ENCODE measurements around the gene TLCD1. TPM values are rescaled to one million over a fixed set of nuclear protein-coding genes. Genes with fewer than 3 reads are reported as not detected.
"Not testable (repeated sequence)": the region's sequence is repeated elsewhere in the genome, so short reads cannot be mapped to it uniquely, and the experiment has no call there.

TLCD1 gene
- total RNA-seq, 1 donor from 2014 or later: 12.5 TPM

DNA sequence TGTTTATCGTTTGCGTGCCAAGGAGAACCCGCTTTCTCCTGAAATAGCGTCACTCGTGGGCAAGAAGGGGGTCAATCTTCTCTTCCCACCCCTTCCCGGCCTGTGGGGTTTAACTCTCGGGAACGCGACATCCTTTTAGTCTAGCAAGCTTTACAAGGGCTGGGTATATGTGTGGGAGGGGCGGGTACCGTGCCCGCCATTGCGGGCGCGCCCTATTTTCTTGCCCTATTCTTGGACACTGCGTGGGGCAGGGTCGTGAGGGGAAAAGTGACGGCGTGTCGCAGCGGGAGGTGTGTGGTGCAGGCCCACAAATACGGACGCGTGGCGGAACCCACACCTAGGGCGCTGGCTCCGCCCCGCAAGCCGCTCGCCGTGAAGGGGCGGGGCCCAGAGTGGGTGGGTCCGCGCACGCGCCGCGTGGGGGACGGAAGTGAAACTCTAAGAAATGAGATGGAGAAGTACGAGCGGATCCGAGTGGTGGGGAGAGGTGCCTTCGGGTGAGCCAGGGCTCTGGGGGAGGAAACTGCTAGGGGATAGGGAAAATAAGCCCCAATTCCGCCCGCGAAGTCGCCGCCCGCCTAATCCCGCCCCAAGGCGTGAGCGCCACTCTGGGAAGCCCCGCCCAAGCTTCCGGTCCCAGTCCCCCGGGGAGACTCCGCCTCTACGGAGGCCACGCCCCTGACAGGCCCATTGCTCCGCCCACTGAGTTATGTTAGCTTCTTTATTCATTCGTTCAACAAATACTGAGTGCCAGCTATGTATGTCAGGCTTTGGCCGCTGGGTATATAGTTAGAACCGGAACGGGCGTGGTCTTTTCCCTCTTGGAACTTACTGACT lies 2.5 kb upstream of the TLCD1 start, which contains the start of gene NEK8:
NEK8 (plus strand) TSS at position 425 of the 837 bp plus-strand sequence; CDS start at position 451, 26 bp downstream.
- intact Hi-C loops (cut with micrococcal nuclease): loop anchor here (1.0 to 10.0 kb wide), 8 partner anchors 9 to 839 kb away; partner anchors contain the start of genes ABHD15, NUFIP2, RPL23A and TP53I13
- peak within 1 kb of the TSS; percentile 100 for H3K27ac Mint-ChIP-seq

DNA sequence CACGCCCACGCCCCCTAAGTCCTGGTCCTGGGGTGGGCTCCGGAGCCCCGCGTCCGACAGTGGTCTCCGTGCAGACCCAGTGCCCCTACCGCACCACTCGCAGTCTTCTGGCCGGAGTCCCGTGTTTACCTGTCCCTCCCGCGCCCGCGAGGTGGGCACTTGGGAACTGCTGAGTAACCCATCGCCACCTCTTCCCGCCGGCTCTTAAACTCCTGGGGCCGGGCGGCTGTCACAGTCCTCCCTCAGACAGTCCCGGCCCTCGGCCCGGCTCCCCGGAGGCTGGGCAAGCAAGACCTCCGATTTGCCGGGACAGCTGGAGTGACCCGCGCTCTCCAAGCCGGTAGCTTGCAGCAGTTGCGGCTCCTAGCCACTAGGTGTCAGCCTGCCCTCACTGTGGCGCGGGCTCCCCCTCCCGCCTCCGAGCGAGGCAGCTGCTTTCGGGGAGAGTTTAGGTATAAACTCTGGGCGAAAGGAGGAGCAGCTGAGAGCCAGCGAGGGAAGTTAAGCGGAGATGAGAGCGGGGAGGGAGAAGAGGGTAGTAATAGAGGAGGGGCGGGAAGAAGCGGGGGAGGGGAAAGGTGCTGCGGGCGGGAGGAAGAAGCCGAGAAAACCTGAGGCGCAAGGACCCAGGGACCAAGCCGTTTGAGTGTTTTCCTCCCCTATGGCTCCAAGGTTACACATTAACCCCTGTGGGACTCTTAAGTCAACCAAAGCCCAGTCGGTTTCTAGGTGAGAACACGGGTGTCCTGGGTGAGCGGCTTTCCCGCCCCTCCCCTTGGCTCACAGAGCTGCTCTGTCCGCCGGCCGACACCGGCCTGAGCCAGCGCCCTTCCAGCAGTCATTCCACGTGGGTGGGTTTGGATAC lies 826 bp upstream of the TLCD1 start:
- Mint-ChIP-seq H3K9me3 (no peaks in the 10 kb centered on the region), H3K36me3 (ENCODE audit: low read depth) (peaks cover 42% of the 10 kb centered on the region), H3K27me3 (no peaks in the 10 kb centered on the region), H3K27ac (peak overlapping the region; percentile 100), H3K4me1 (peaks cover 52% of the 10 kb centered on the region), H3K4me3 (peak overlapping the region; percentile 98)
- intact Hi-C loops (cut with micrococcal nuclease): loop anchor here (1.0 to 10.0 kb wide), 8 partner anchors 23 to 840 kb away; partner anchors contain the start of genes ABHD15, DHRS13, NUFIP2 and TP53I13
- DNase-seq: peak; percentile 98

More for the DNA sequence above, 2.5 kb upstream of the TLCD1 start, which contains the start of gene NEK8:
- peaks cover 26% of the 10 kb centered on the region for H3K36me3 Mint-ChIP-seq (ENCODE audit: low read depth)
- DNase-seq: peak; percentile 100
- H3K27me3 Mint-ChIP-seq: no peaks in the 10 kb centered on the region
- no peaks in the 10 kb centered on the region for H3K9me3 Mint-ChIP-seq
- peaks cover 45% of the 10 kb centered on the region for H3K4me1 Mint-ChIP-seq
- H3K4me3 Mint-ChIP-seq: peak within 1 kb of the TSS; percentile 98

DNA sequence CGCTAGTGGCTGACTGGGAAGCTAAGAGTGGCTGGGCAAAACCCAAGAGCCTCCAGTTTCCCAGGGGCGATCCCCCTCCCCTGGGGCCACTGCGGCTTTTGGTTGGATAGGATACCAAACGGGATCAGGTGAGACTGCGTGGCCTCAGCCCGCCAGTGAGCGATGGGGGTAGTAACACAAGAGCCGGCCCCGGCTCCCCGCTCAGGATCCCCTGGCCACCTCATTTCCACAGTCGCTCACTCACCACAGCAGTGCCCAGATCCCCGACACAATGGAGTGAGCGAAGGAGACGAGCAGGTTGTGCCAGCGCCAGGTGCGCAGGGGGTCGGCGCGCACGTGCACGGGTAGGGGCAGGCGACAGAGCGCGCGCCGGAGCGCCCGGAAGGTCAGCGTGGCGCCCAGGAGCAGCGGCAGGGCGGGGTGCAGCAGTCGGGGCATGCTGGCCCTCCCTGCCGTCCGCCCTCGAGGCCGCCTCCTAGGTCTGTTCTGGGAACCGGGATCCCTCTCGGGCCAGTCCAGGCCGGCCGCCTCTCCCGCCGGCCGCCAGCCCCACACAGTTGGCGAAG lies 290 bp downstream of the TLCD1 start:
- H3K27me3 Mint-ChIP-seq: no peaks in the 10 kb centered on the region
- H3K4me3 Mint-ChIP-seq: peak overlapping the region; percentile 98
- peaks cover 56% of the 10 kb centered on the region for H3K4me1 Mint-ChIP-seq
- H3K27ac Mint-ChIP-seq: peak overlapping the region; percentile 93
- no peak for DNase-seq
- H3K36me3 Mint-ChIP-seq (ENCODE audit: low read depth): peaks cover 53% of the 10 kb centered on the region
- intact Hi-C loops (cut with micrococcal nuclease): loop anchor here (2.0 to 10.0 kb wide), 6 partner anchors 37 to 842 kb away; partner anchors contain the start of genes ABHD15, DHRS13, NUFIP2 and TP53I13
- no peaks in the 10 kb centered on the region for H3K9me3 Mint-ChIP-seq

GRCh38 chr17:28725166-28725659 lies 820 bp downstream of the TLCD1 start:
- Mint-ChIP-seq H3K27ac (peak overlapping the region; percentile 93), H3K9me3 (no peaks in the 10 kb centered on the region), H3K4me3 (peak overlapping the region; percentile 98), H3K27me3 (no peaks in the 10 kb centered on the region), H3K36me3 (ENCODE audit: low read depth) (peaks cover 58% of the 10 kb centered on the region), H3K4me1 (peaks cover 61% of the 10 kb centered on the region)
- peak; percentile 66 for DNase-seq
- intact Hi-C loops (cut with micrococcal nuclease): loop anchor here (5.0 to 10.0 kb wide), 4 partner anchors 37 to 842 kb away; partner anchors contain the start of genes ABHD15, NUFIP2 and TP53I13

- Mint-ChIP-seq H3K4me3 (peak overlapping the region; percentile 98), H3K36me3 (ENCODE audit: low read depth) (peaks cover 64% of the 10 kb centered on the region), H3K4me1 (peaks cover 62% of the 10 kb centered on the region), H3K27me3 (no peaks in the 10 kb centered on the region), H3K27ac (peak overlapping the region; percentile 93), H3K9me3 (no peaks in the 10 kb centered on the region)
- peak; percentile 64 for DNase-seq
- intact Hi-C loops (cut with micrococcal nuclease): loop anchor here (5.0 to 10.0 kb wide), 4 partner anchors 38 to 843 kb away; partner anchors contain the start of genes ABHD15, NUFIP2 and TP53I13
Observed at GRCh38 chr17:28724500-28725165, 1.4 kb downstream of the TLCD1 start.

DNA sequence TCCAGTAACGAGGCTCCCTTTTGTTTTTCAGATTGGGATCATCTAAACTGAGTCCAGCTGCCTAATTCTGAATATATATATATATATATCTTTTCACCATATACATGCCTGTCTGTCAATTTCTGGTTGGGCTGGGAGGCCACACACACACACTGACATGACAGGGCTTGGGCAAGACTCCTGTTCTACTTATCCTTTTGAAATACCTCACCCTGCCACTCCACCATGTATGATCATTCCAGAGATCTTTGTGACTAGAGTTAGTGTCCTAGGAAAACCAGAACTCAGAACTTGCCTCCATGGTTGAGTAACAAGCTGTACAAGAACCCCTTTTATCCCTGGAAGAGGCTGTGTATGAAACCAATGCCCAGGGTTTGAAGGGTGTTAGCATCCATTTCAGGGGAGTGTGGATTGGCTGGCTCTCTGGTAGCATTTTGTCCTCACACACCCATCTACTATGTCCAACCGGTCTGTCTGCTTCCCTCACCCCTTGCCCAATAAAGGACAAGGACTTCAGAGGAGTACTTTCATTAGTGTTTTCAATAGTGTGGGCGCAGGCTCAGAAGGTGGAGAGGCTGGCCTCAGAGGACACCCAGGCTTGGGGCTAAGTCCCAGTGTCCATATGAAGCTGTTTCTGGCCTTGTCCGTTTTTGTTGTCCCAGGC lies 2.1 kb downstream of the TLCD1 start:
- H3K36me3 Mint-ChIP-seq (ENCODE audit: low read depth): peaks cover 64% of the 10 kb centered on the region
- not testable (repeated sequence) for DNase-seq, H3K27me3 Mint-ChIP-seq, H3K9me3 Mint-ChIP-seq
- intact Hi-C loops (cut with micrococcal nuclease): loop anchor here (10.0 kb wide), 1 partner anchor 421 kb away; no protein-coding TSS in a partner anchor
- H3K4me3 Mint-ChIP-seq: peak overlapping the region; percentile 98
- peak overlapping the region; percentile 93 for H3K27ac Mint-ChIP-seq
- peaks cover 64% of the 10 kb centered on the region for H3K4me1 Mint-ChIP-seq

DNA sequence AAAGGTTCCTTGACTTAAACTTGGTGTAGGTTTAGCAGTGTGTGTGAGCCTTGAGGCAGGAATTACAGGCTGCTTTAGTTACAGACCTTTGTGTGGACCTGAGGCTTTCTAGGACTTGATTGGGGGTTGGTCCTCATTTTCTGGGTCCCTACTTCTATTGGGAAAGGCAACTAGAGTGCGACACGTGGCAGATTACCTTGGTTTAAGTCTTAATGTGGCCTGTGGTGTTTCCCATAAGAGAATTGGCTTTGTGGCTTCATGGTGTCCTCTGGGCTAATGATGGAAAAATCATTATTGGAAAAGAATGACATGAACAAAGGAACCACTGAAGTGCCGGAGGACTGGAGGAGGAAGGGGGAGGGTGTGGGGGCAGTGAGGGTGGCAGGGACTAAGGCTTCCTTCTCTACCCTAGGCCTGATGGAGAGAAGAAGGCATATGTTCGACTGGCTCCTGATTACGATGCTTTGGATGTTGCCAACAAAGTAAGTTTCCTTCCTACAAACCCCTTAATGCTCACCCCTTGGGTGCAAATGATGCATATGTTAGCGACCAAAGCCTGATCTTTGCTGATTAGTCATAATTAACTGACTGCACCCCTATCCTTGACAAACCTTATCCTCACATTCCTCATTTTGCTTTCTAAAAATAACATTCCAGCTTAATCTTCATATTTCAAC lies 2.7 kb downstream of the TLCD1 start:
- no peaks in the 10 kb centered on the region for H3K9me3 Mint-ChIP-seq
- peaks cover 64% of the 10 kb centered on the region for H3K36me3 Mint-ChIP-seq (ENCODE audit: low read depth)
- intact Hi-C loops (cut with micrococcal nuclease): loop anchor here (10.0 kb wide), 1 partner anchor 422 kb away; no protein-coding TSS in a partner anchor
- no peak for DNase-seq
- H3K4me3 Mint-ChIP-seq: peak overlapping the region; percentile 41
- H3K27ac Mint-ChIP-seq: peak overlapping the region; percentile 49
- peaks cover 5% of the 10 kb centered on the region for H3K27me3 Mint-ChIP-seq
- H3K4me1 Mint-ChIP-seq: peaks cover 67% of the 10 kb centered on the region

- Mint-ChIP-seq H3K27me3 (peaks cover 10% of the 10 kb centered on the region), H3K9me3 (no peaks in the 10 kb centered on the region), H3K36me3 (ENCODE audit: low read depth) (peaks cover 64% of the 10 kb centered on the region), H3K4me1 (peaks cover 66% of the 10 kb centered on the region), H3K27ac (peak overlapping the region; percentile 58), H3K4me3 (peak overlapping the region; percentile 99)
- no peak for DNase-seq
- intact Hi-C loops (cut with micrococcal nuclease): loop anchor here (10.0 kb wide), 1 partner anchor 422 kb away; no protein-coding TSS in a partner anchor
Observed at GRCh38 chr17:28722417-28723158, 3.4 kb downstream of the TLCD1 start.

DNA sequence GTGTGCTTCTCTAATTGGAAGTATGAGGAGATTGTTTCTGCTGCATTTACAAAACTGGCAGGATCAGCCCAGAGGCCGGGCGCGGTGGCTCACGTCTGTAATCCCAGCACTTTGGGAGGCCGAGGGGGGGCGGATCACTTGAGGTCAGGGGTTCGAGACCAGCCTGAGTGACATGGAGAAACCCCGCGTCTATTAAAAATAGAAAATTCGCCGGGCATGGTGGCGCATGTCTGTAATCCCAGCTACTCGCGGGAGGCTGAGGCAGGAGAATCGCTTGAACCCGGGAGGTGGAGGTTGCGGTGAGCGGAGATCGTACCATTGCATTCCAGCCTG lies 5.1 kb downstream of the TLCD1 start:
- peak overlapping the region; percentile 100 for H3K27ac Mint-ChIP-seq
- DNase-seq, H3K9me3 Mint-ChIP-seq: not testable (repeated sequence)
- H3K27me3 Mint-ChIP-seq: peaks cover 14% of the 10 kb centered on the region
- intact Hi-C loops (cut with micrococcal nuclease): loop anchor here (10.0 kb wide), 1 partner anchor 424 kb away; no protein-coding TSS in a partner anchor
- peaks cover 57% of the 10 kb centered on the region for H3K4me1 Mint-ChIP-seq
- H3K4me3 Mint-ChIP-seq: peak overlapping the region; percentile 99
- H3K36me3 Mint-ChIP-seq (ENCODE audit: low read depth): peaks cover 60% of the 10 kb centered on the region

- peaks cover 18% of the 10 kb centered on the region for H3K27me3 Mint-ChIP-seq
- DNase-seq: peak; percentile 79
- peaks cover 56% of the 10 kb centered on the region for H3K36me3 Mint-ChIP-seq (ENCODE audit: low read depth)
- peaks cover 54% of the 10 kb centered on the region for H3K4me1 Mint-ChIP-seq
- H3K4me3 Mint-ChIP-seq: peak overlapping the region; percentile 99
- no peaks in the 10 kb centered on the region for H3K9me3 Mint-ChIP-seq
- peak overlapping the region; percentile 100 for H3K27ac Mint-ChIP-seq
- intact Hi-C loops (cut with micrococcal nuclease): loop anchor here (10.0 kb wide), 1 partner anchor 424 kb away; no protein-coding TSS in a partner anchor
Observed at GRCh38 chr17:28720247-28720996, 5.6 kb downstream of the TLCD1 start.

Measured in activated CD4-positive, alpha-beta T cell treated with anti-CD3 and anti-CD28 coated beads, Interleukin-2, amount 10 ng/mL, durations not matched to agents 24 days and 14 days (primary cell).